CD4-positive, alpha-beta T cell (primary cell): ENCODE data around the gene HOXA9. TPM values are rescaled to one million over a fixed set of nuclear protein-coding genes. Genes with fewer than 3 reads are reported as not detected.
A peak's percentile ranks its signal among the peaks of the same experiment; 100 is the strongest.

ENCODE experiments used
- ATAC-seq: fragments of 200-7000 bp; cut with Tn5 transposase; one replicate; pipeline ENCODE4 v1.10.0; 2022; ENCODE audit warnings: mild to moderate bottlenecking; ENCODE audit not compliant: poor library complexity
- CTCF ChIA-PET: fragments of 350-600 bp; sonication (Branson Sonifier 250); formaldehyde crosslinking; loops from one replicate; lab custom pipeline; 2021; ENCODE audit warnings: antibody characterized with exemption, inconsistent platforms; lab: Charles Lee
- POLR2A ChIA-PET: fragments of 350-600 bp; sonication (Branson Sonifier 250); formaldehyde crosslinking; loops from one replicate; lab custom pipeline; 2021; ENCODE audit warnings: antibody characterized with exemption, inconsistent platforms; lab: Charles Lee
- DNase-seq, 14 experiments: peaks; one replicate each; pipeline ENCODE4 v3.0.0-alpha.2; 2013 to 2020; ENCODE audit warnings: mixed read lengths in 2 of 14
- H3K27ac ChIP-seq, 2 donors: one replicate each; pipeline versions ENCODE4 v1.5.1 to v1.7.0; 2013; ENCODE audit warnings: low read length in 2 of 2, low read depth in 1 of 2, mild to moderate bottlenecking in 1 of 2
- H3K27me3 ChIP-seq, 2 experiments: 1 replicate in 1 of 2; 2 replicates in 1 of 2; pipeline versions ENCODE4 v1.6.1 to v1.7.0; 2013; ENCODE audit warnings: low read length in 2 of 2, control low read depth in 1 of 2, mild to moderate bottlenecking in 1 of 2, moderate library complexity in 1 of 2; ENCODE audit not compliant: insufficient read depth in 2 of 2, control insufficient read depth in 1 of 2
- H3K36me3 ChIP-seq: one replicate; pipeline ENCODE4 v1.6.1; 2013; ENCODE audit warnings: low read length, control low read depth; ENCODE audit not compliant: insufficient read depth
- H3K4me1 ChIP-seq: one replicate; pipeline ENCODE4 v1.6.1; 2013; ENCODE audit warnings: low read length, control low read depth; ENCODE audit not compliant: insufficient read depth
- H3K4me3 ChIP-seq: one replicate; pipeline ENCODE4 v1.5.1; 2013; ENCODE audit warnings: mild to moderate bottlenecking, low read length, moderate library complexity
- H3K9me3 ChIP-seq, 2 experiments: 1 replicate in 1 of 2; 2 replicates in 1 of 2; pipeline versions ENCODE4 v1.6.1 to v1.7.0; 2013; ENCODE audit warnings: low read length in 2 of 2, mild to moderate bottlenecking in 2 of 2, control low read depth in 1 of 2, moderate library complexity in 1 of 2; ENCODE audit not compliant: control insufficient read depth in 1 of 2, insufficient read depth in 1 of 2
- H3K27ac Mint-ChIP-seq: one replicate; pipeline ENCODE4 v1.8.0; 2020; ENCODE audit warnings: mixed read lengths
- H3K27me3 Mint-ChIP-seq: one replicate; pipeline ENCODE4 v1.8.0; 2021; ENCODE audit warnings: mixed read lengths
- H3K36me3 Mint-ChIP-seq: one replicate; pipeline ENCODE4 v1.8.0; 2021; ENCODE audit warnings: low read depth, mixed read lengths
- H3K4me1 Mint-ChIP-seq: one replicate; pipeline ENCODE4 v1.8.0; 2021; ENCODE audit warnings: low read depth, mixed read lengths
- H3K4me3 Mint-ChIP-seq: one replicate; pipeline ENCODE4 v1.8.0; 2020; ENCODE audit warnings: mild to moderate bottlenecking, mixed read lengths
- H3K9me3 Mint-ChIP-seq: one replicate; pipeline ENCODE4 v1.8.0; 2020; ENCODE audit warnings: mixed read lengths
- intact Hi-C, 2 experiments: fragments of 100-400 bp; cut with DNase I in 1 of 2; cut with micrococcal nuclease in 1 of 2; formaldehyde crosslinking; loops; one replicate each; pipeline versions ENCODE4 v1.15.1 to v1.9.0; 2023 to 2025; cut with DNase I, micrococcal nuclease
- total RNA-seq, 174 experiments: library from RNA in 2 of 174; stranded (reverse) in 2 of 174; gene quantifications; one replicate each; pipeline ENCODE4 v1.2.3 and lab custom pipeline; 2021 to 2026
- TF ChIP-seq, protein P1 (sequence below): fragments of 200-600 bp; IDR thresholded peaks from one replicate; pipeline ENCODE4 v1.8.0; 2022; ENCODE audit warnings: antibody characterized with exemption, mild to moderate bottlenecking

Gene HOXA9
- total RNA-seq, 2 experiments from 2014 or later: not detected

DNA sequence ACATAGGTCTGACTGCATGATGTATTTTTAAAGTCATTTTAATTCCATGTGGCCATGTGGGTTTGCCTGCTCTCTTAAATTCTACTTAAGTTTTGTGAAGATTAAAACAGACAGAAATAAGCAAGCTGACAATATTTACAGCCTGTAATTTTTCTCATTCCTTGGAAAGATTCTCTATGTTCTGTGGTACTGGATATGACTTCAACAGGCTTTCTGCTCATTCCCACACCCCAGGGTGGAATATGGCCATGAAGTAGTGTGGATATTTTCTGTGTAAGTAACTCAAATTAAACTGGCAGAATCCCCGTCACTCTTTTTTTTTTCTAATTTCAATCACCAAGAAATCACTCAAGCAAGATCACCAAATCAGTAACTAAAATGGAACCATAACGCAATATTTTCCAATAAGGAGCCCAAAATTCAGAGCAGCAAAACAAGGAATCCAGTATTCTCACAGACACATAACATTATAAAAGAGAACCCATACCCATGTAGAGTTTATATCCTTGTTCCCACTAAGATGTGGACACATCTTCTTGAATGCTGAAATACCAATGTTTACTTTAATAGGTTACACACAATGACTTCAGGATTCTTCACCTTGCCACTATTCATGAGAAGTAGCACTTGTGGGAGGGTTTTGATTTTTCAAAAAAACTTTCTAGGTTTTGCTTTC, 27.6 kb downstream of the HOXA9 start:
- Mint-ChIP-seq H3K4me1 (no peaks in the 10 kb centered on the region), H3K36me3 (no peaks in the 10 kb centered on the region), H3K27ac (no peak overlapping the region), H3K4me3 (no peak overlapping the region), H3K27me3 (peaks cover 86% of the 10 kb centered on the region), H3K9me3 (no peaks in the 10 kb centered on the region)
- intact Hi-C loops: no loop called here
- ChIA-PET CTCF (no interaction called here), POLR2A (no interaction called here)
- Histone ChIP-seq H3K4me1 (no peaks in the 10 kb centered on the region), H3K27ac (no peak overlapping the region), H3K36me3 (no peaks in the 10 kb centered on the region), H3K27me3 (peaks cover 19 to 65% of the 10 kb centered on the region in 2 experiments), H3K4me3 (no peak overlapping the region), H3K9me3 (peaks cover 0 to 9% of the 10 kb centered on the region in 2 experiments)
- TF ChIP-seq, protein P1, sequence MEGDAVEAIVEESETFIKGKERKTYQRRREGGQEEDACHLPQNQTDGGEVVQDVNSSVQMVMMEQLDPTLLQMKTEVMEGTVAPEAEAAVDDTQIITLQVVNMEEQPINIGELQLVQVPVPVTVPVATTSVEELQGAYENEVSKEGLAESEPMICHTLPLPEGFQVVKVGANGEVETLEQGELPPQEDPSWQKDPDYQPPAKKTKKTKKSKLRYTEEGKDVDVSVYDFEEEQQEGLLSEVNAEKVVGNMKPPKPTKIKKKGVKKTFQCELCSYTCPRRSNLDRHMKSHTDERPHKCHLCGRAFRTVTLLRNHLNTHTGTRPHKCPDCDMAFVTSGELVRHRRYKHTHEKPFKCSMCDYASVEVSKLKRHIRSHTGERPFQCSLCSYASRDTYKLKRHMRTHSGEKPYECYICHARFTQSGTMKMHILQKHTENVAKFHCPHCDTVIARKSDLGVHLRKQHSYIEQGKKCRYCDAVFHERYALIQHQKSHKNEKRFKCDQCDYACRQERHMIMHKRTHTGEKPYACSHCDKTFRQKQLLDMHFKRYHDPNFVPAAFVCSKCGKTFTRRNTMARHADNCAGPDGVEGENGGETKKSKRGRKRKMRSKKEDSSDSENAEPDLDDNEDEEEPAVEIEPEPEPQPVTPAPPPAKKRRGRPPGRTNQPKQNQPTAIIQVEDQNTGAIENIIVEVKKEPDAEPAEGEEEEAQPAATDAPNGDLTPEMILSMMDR: no peak
- ATAC-seq (no peak), DNase-seq (no peak)

DNA sequence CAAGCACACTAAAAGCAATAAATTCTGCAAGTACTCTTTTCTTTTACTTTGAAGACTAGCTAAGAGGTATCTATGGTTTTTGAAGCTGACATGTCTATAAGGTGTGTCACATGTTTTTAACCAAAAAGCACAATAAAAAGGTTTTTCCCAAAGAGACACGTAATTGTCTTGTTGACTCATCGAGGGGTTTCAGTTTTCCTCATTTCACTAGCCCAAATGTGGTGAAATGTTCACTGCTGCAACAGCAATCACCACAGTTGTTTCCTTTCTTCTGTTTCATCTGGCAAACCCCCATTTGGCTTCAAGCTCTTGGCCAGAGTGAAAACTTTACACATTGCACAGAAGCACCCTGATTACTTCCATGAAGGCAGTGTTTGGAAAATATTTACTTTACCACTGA, 30.9 kb downstream of the HOXA9 start:
- Histone ChIP-seq H3K27ac (no peak overlapping the region), H3K9me3 (peaks cover 0 to 8% of the 10 kb centered on the region in 2 experiments), H3K27me3 (peaks cover 25 to 56% of the 10 kb centered on the region in 2 experiments), H3K36me3 (no peaks in the 10 kb centered on the region), H3K4me1 (peaks cover 10% of the 10 kb centered on the region), H3K4me3 (no peak overlapping the region)
- ATAC-seq (no peak), DNase-seq (peak in 1 of 14 experiments; percentile 51)
- no peaks in the 10 kb centered on the region for H3K9me3 Mint-ChIP-seq
- ChIA-PET CTCF (no interaction called here), POLR2A (no interaction called here)
- H3K4me3 Mint-ChIP-seq: no peak overlapping the region
- TF ChIP-seq, protein P1: no peak
- H3K27me3 Mint-ChIP-seq: peaks cover 74% of the 10 kb centered on the region
- no peaks in the 10 kb centered on the region for H3K4me1 Mint-ChIP-seq
- H3K27ac Mint-ChIP-seq: no peak overlapping the region
- intact Hi-C loops: no loop called here
- no peaks in the 10 kb centered on the region for H3K36me3 Mint-ChIP-seq

DNA sequence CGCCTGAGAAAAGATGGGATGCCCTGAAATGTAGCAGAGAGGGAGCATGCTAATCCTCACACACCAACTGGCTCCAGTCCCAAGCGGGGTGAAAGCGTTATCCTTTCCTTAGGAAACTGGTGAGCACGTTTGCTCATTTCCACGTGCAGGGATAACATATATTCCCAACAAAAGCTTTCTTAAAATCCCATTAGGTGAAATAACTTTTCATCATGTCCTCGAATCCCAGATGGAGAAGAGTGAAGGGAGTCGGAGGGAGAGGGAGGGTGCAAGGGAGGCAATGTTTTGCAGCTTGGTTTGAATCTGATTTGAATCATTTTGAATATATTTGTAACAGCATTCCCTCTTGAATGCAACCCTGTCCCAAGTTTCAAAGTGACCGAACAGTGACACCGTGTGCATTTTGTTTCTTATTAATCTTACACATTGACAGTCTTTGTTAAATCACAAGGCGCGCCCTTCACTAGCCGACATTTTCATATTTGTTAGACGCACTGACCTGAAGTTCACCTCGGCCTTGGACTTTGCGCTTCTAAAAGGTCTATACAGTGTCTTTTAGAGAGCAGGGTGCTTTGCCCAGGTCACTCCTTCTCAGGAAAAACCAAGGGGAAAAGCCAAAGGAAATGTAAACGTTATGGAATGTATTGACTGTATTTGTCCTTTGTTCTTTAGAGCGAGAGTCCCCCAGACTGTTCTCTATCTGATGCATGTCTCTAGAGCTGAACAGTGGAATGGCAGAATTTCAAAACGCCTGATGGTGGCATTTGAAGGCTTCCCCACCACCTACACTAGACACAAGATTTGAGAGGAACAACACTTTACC, 31.7 kb downstream of the HOXA9 start:
- H3K4me1 Mint-ChIP-seq: no peaks in the 10 kb centered on the region
- no peak overlapping the region for H3K4me3 Mint-ChIP-seq
- ATAC-seq: no peak
- CTCF ChIA-PET: no interaction called here
- no peaks in the 10 kb centered on the region for H3K36me3 ChIP-seq
- H3K4me1 ChIP-seq: peaks cover 10% of the 10 kb centered on the region
- H3K36me3 Mint-ChIP-seq: no peaks in the 10 kb centered on the region
- H3K27me3 Mint-ChIP-seq: peaks cover 79% of the 10 kb centered on the region
- peaks cover 0 to 8% of the 10 kb centered on the region in 2 experiments for H3K9me3 ChIP-seq
- POLR2A ChIA-PET: no interaction called here
- no peak overlapping the region for H3K27ac Mint-ChIP-seq
- TF ChIP-seq, protein P1: no peak
- no peaks in the 10 kb centered on the region for H3K9me3 Mint-ChIP-seq
- intact Hi-C loops: no loop called here
- H3K27me3 ChIP-seq: peaks cover 28 to 53% of the 10 kb centered on the region in 2 experiments
- no peak for DNase-seq
- no peak overlapping the region for H3K27ac ChIP-seq
- no peak overlapping the region for H3K4me3 ChIP-seq
